GOT3 (cell line): ENCODE results near the gene PTPRD.

Source experiments
- DNase-seq: peaks from one replicate; lab custom pipeline; 2025; ENCODE audit warnings: mixed read lengths; lab: John Stamatoyannopoulos, UW

PTPRD gene

GRCh38 chr9:8434621-8435020, 2178.2 kb downstream of the PTPRD start:
- no peak for DNase-seq

- no peak for DNase-seq
Observed at GRCh38 chr9:8432224-8432623, 2180.6 kb downstream of the PTPRD start.

DNA sequence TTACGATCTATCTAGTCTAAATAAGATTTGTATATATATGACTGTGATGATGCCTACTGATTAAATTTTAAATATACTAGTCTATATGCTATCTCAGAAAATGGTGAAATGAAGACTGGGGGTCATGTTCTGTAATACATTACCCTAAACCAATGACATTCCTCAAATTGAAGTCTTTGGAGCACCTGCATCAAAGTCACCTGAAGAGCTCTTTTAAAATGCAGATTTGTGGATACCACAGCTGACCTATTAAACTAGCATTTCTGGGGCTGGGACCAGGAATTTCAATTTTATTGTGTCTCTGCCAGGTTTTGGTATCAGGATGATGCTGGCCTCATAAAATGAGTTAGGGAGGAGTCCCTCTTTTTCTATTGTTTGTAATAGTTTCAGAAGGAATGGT, 2181.3 kb downstream of the PTPRD start:
- no peak for DNase-seq

DNA sequence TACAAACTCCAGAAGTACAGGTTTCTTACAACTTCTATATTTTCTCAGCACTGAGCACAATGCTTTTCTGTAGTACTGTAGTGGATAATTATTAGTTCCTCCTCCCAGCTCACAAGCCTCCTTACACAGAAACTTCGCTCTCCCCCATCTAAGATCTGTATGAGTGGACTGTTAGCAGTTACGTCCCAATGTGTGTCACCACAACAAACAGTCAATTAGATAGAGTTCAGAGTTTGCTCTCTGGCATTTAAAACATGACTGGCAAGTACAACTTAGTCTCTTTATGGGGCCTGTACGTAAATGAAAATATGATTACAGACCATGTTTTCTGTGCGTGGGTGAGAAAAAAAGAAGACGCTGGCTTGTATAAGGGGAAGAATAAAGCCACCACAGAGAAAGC, 2181.9 kb downstream of the PTPRD start:
- DNase-seq, result no peak

DNA sequence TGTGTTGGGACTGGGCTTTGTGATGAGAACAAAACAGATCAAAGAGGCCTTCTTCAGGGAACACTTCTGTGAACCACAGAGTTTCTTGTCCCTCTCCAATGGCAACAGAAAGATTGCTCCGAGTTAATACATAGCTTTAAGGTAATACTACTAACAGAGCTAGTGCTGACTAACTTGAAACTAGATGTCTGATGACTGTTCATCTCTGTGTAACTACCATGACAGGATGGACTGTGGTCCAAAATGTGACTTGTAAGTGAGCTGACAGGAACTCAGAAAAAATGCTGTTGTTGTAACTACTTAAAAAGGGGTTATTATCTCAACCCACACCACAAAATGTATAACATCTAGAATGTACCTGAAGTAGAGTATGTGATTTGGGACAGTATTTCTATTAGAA, 2183.0 kb downstream of the PTPRD start:
- DNase-seq, result no peak

DNA sequence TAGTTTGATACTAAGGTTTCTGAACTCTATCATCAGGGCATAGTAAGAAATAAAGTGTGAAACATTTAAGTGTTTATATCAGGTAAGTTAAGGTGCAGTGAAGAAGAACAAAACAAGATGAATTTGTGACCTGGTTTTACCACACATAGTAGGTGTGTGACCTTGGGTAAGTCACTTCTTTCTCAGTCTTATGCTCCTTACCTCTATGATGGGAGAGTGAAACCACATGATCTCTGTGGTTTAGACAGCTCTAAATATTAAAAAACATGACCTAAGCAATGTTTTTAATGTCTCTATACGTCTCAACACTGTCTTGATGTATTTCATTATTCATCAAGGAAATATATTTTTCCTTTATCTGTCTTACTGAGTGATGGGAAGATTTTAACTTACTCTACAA, 2183.6 kb downstream of the PTPRD start:
- no peak for DNase-seq

DNA sequence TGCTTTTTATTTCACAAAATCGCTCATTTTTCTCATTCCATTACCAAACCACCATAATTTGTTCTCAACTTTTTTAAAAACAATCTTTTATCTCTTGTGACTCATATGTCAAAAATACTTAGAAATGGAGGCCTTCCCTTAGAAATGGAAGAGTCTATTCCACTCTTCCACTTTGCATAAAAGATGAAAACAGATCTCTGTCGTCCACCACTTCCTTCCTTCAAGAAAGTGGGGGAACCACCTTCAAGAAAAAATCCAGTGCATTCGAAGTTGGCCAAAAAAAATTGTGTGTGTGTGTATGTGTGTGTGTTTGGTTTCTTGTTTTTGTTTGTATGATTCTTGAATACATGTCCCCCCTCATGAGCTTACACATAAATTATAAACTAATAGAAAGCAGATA, 2184.4 kb downstream of the PTPRD start:
- no peak for DNase-seq

DNA sequence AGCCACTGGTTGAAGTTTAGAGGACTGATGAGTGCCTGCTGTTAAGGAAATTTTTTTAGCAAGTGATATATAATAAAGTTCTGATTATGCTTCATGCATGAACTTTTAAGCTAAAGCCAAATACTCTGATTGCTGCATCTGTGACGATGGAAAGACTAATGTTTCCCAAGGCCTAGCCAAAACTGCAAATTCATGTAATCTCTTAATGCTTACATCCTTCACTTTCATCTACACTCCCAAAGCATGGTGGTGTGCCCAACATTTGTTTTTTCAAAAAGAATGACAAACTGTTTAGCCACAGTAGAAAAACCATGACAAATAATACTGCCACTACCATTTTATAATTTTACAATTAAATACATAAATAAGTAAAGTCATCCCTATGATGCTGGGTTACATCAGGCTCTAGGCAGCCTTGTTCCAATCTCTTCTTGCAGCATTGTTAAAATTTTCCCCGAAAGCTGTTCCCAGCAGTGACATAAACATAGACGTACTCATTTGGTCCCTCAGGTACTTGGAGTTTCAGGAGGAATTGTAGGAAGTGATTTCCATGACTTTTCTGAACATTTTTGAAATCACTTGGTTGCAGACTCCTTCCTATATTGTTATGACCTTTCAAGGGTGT, 2187.9 kb downstream of the PTPRD start:
- DNase-seq, result no peak

DNA sequence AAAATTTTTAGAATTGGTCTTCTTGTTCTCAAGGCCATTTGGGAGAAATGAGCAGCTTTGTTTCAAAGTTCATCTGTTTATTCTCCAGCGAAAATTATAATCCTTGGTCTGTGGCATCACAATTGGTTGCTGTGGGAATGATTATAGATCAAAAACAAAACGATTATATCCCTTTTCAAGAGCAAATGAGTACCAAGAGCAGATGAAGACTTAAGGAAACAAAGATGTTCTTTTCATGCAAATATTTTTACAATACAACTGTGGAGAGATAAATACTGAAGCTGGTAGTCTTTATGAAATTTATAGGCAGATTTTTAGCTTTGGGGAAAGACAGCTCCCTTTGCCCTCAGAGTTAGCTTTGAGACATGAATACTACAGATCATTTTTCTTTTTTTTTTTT, 2192.4 kb downstream of the PTPRD start:
- no peak for DNase-seq

DNA sequence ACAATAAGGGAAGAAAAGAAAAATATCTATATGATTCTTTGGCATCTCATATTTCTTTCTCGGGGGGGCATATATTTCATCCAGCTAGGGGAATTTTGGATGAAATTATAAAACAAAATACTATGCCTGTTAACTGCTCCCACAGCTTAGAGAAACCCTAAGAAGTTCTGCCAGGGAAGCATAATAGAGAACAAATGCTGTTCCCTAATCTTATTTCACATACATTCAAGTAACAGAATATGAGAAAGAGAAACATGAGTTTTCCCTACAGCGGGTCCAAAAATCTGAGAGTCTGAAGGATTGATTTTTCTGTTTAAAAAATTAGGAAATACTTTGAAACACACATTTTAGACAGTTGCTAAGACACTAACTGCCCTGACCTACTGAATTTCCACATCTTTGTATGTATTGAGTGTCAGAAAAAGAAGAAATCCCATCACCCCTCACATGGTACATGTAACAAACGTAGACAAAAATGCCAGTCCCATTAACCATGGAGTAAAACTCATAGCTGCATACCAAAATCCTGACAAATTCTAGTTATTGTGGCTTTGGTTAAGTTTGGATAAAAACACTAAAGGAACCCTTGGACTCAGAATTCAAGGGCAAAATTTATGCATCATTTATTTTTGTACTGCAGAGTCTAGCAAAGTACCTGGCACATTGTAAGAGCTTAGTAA, 2193.1 kb downstream of the PTPRD start:
- DNase-seq, result no peak

DNA sequence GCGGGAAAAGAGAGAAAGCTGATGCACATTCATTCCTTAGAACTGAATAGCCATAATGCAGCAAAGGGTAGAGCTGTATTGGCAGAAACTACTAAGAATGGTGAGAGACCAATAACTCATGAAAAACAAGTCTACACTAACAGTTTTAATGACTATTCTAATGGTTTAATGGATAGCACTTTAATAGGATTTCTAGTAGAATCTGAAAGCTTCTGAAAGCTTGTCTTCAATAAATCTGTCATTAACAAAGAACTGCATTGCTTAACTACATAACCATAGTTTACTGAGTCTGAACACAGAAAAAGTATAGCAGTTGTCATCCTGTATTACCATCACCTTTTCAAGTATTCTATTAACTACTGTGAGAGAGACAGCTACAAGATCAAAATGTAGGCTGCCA, 2195.5 kb downstream of the PTPRD start:
- DNase-seq, result no peak

GRCh38 chr9:8412327-8412726, 2200.5 kb downstream of the PTPRD start:
- DNase-seq, result no peak

DNA sequence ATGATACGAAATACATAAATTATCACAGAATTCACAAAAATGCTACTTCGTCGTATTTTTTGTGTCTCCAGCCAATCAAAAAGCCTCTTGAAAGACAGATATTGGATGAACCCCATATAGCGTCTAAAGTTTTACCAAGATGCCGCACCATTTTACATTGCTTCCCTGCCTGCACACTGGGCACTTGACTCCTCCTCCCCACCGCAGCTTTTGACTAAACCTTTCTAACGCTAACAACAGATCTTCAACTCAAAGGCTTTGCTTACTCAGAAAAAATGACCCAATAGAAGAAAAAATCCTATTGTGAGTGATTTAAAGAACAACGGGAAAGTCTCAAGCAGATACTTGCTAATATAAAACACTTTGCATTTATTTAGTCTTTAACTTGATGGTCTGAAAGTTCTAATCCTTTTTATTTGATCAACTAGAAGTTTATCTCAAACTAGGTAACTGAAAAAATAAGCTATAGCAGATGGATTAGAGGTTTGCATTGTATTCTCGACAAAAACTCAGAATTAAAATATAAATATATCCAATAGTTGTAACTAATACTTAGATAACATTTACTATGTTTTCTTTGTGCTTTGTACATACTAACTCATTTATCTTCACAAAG, 2204.1 kb downstream of the PTPRD start:
- DNase-seq, result no peak

GRCh38 chr9:8401961-8402705, 2210.7 kb downstream of the PTPRD start:
- DNase-seq, result no peak

- DNase-seq, result no peak
Observed at GRCh38 chr9:8400378-8400777, 2212.4 kb downstream of the PTPRD start.

DNA sequence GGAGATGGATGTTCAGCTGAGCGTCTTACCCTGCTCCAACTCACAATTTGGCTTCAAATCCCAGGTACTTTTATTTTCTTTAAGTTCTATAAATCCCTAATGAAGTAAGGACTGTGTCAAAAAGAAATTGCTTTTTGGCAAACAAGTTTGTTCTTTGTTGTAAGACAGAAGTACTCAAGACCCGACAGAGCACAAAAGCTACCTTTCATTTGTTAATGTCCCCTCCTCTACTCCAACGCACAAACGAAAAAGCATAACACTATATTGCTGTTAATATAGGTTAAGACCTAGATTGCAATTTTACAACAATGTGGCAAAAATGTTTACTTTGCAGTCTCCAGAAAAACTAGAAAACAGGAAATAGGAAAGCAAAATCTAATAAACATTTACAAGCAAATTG, 2217.8 kb downstream of the PTPRD start:
- no peak for DNase-seq

DNA sequence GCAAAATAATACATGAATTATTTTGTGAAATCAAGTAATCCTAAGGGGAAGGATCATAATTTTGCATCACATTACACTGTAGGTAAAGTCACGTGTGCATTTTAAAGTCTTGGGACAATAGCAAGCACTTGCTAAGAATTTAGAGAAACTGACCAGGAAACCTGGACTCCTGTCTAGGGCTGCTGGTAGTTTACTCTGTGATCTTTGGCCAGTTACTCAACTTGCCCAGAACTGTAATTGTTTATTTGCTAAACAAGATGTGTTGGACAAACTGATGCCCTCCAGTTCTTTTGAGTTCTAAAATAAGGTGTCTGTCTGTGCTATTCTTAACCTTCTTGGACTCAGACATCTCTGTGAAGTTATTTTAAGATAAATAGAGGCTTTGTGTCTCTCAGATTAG, 2218.5 kb downstream of the PTPRD start:
- DNase-seq, result no peak

DNA sequence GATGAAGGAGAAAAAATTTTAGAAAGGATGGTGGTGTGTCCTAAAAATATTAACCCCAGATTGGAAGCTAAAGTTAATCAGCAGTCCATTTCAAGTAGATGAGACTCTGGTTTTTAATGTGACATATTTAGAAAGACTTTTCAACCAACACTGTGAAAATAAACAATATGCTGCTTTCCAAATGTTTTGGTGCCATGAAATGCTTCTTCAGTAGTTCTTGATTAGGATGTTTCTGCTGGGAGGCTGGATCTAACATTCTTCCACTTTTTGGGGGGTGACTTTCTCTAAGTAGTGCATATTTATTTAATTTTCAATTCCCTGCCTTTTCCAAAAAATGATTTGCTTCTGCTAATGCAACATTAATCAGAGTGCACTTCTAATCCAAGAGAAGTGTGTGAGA, 2219.9 kb downstream of the PTPRD start:
- no peak for DNase-seq

DNA sequence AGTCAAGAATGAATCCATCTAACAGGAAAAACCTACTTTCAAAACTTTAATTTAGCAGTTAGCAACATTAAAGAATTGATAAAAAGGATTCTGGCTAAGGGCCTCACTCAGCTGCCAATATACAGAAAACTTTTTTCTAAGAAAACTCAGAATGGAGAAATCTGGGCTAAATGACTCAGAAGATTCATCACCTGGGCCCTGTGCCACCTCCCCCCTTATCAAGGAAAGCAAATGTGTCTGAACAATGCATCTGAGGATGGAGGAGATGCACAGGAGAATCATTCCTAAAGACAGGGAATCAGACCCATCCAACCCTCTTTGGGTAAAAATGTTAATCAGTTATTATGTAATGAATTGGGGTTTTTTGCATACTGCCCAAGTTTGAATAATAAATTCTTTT, 2221.2 kb downstream of the PTPRD start:
- no peak for DNase-seq

GRCh38 chr9:8391132-8391531, 2221.7 kb downstream of the PTPRD start:
- DNase-seq, result no peak

- DNase-seq, result no peak
Observed at GRCh38 chr9:8390571-8390970, 2222.2 kb downstream of the PTPRD start.

GRCh38 chr9:8389531-8389930, 2223.3 kb downstream of the PTPRD start:
- DNase-seq, result no peak

- no peak for DNase-seq
Observed at GRCh38 chr9:8388132-8388531, 2224.7 kb downstream of the PTPRD start.
